PC-9 (cell line): ENCODE data around the gene F12. TPM values are rescaled to one million over a fixed set of nuclear protein-coding genes. Genes with fewer than 3 reads are reported as not detected.

ENCODE experiments used
- BruUV-seq: library from RNA; stranded (reverse); fragments of 400-500 nt; replicated peaks from 2 replicates; lab custom pipeline; 2021; lab: Mats Ljungman, UMichigan
- CTCF ChIA-PET: fragments of 300-600 bp; sonication (Branson Sonifier 250); formaldehyde crosslinking; loops from one replicate; lab custom pipeline; 2022; ENCODE audit warnings: antibody characterized with exemption; lab: Charles Lee
- POLR2A ChIA-PET: fragments of 300-600 bp; sonication (Branson Sonifier 250); formaldehyde crosslinking; loops from one replicate; lab custom pipeline; 2022; ENCODE audit warnings: antibody characterized with exemption; ENCODE audit not compliant: unreplicated experiment; lab: Charles Lee
- DNase-seq, 2 experiments: peaks; one replicate each; pipeline versions ENCODE4 v3.0.0 to v3.0.0-alpha.2; 2015 to 2022; ENCODE audit warnings: mixed read lengths in 1 of 2
- H2AFZ ChIP-seq: fragments of 200-600 bp; sonication (generic); 2 replicates; pipeline ENCODE4 v1.8.1; 2017; ENCODE audit warnings: antibody characterized with exemption
- H3F3A ChIP-seq: fragments of 200-600 bp; sonication (generic); 2 replicates; pipeline ENCODE4 v1.8.1; 2017; ENCODE audit warnings: antibody characterized with exemption, mild to moderate bottlenecking, low read depth; ENCODE audit not compliant: insufficient read depth
- H3K27ac ChIP-seq: fragments of 200-600 bp; sonication (generic); 2 replicates; pipeline ENCODE4 v1.6.1; 2016; ENCODE audit warnings: mixed run types
- H3K27me3 ChIP-seq: fragments of 200-600 bp; sonication (generic); 2 replicates; pipeline ENCODE4 v1.6.1; 2016; ENCODE audit warnings: low read depth, mixed run types; ENCODE audit not compliant: insufficient read depth
- H3K36me3 ChIP-seq: fragments of 200-600 bp; sonication (generic); 2 replicates; pipeline ENCODE4 v1.6.1; 2016; ENCODE audit warnings: low read depth, mixed run types
- H3K4me1 ChIP-seq: fragments of 200-600 bp; sonication (generic); replicated peaks from 2 replicates; pipeline ENCODE4 v1.6.1; 2016; ENCODE audit warnings: mixed run types; ENCODE audit not compliant: insufficient read depth
- H3K4me2 ChIP-seq: fragments of 200-600 bp; sonication (generic); 2 replicates; pipeline ENCODE4 v1.6.1; 2017; ENCODE audit warnings: mixed run types
- H3K4me3 ChIP-seq: fragments of 200-600 bp; sonication (generic); 2 replicates; pipeline ENCODE4 v1.6.1; 2016; ENCODE audit warnings: mixed run types
- H3K79me2 ChIP-seq: fragments of 200-600 bp; sonication (generic); 2 replicates; pipeline ENCODE4 v1.6.1; 2017; ENCODE audit warnings: low read depth, mixed run types
- H3K9me2 ChIP-seq: fragments of 200-600 bp; sonication (generic); 2 replicates; pipeline ENCODE4 v1.8.1; 2017; ENCODE audit warnings: mild to moderate bottlenecking; ENCODE audit not compliant: insufficient read depth
- H3K9me3 ChIP-seq: fragments of 200-600 bp; sonication (generic); 2 replicates; pipeline ENCODE4 v1.8.1; 2016; ENCODE audit warnings: low read depth; ENCODE audit not compliant: insufficient read depth
- H4K20me1 ChIP-seq: fragments of 200-600 bp; sonication (generic); 2 replicates; pipeline ENCODE4 v1.8.1; 2017; ENCODE audit not compliant: insufficient read depth
- CTCF ChIP-seq: fragments of 200-600 bp; sonication (generic); conservative IDR thresholded peaks from 2 replicates; pipeline ENCODE4 v1.6.1; 2017; ENCODE audit warnings: mixed run types, antibody characterized with exemption, mild to moderate bottlenecking, moderate library complexity
- EZH2 ChIP-seq: fragments of 200-600 bp; sonication (generic); IDR thresholded peaks from 2 replicates; pipeline ENCODE4 v1.8.0; 2017; ENCODE audit warnings: antibody characterized with exemption, low read depth
- intact Hi-C: fragments of 100-400 bp; cut with micrococcal nuclease; formaldehyde crosslinking; loops from one replicate; pipeline ENCODE4 v1.10.0; 2022; ENCODE audit not compliant: unreplicated experiment
- total RNA-seq: library from RNA; stranded (reverse); gene quantifications from 2 replicates; pipeline ENCODE4 v1.2.3, GENCODE V29; 2021

F12 gene
- total RNA-seq, 1 experiment from 2014 or later: 14.5 TPM

GRCh38 chr5:177435847-177436536 lies 26.6 kb upstream of the F12 start:
- Histone ChIP-seq H3K4me1 (no peaks in the 10 kb centered on the region), H4K20me1 (peaks cover 6% of the 10 kb centered on the region; the same call in 1 of the 2 replicates), H3K27me3 (no peaks in the 10 kb centered on the region), H3K79me2 (no peaks in the 10 kb centered on the region), H3K9me2 (no peaks in the 10 kb centered on the region), H3F3A (peaks cover 47% of the 10 kb centered on the region), H3K9me3 (no peaks in the 10 kb centered on the region), H3K27ac (no peak overlapping the region), H3K4me3 (no peak overlapping the region), H3K36me3 (no peaks in the 10 kb centered on the region; the same call in 1 of the 2 replicates), H3K4me2 (no peak overlapping the region), H2AFZ (no peak overlapping the region)
- intact Hi-C loops: no loop called here
- ChIA-PET POLR2A (no interaction called here), CTCF (no interaction called here)
- TF ChIP-seq CTCF: no peak
- no peak for TF ChIP-seq EZH2
- no peak for DNase-seq
- BruUV-seq: no TSS peak

GRCh38 chr5:177434942-177435738 lies 25.8 kb upstream of the F12 start:
- H3K36me3 ChIP-seq: no peaks in the 10 kb centered on the region
- H3K4me1 ChIP-seq: no peaks in the 10 kb centered on the region
- DNase-seq: no peak
- H3K27ac ChIP-seq: no peak overlapping the region
- BruUV-seq: no TSS peak
- H3K9me2 ChIP-seq: no peaks in the 10 kb centered on the region
- ChIA-PET CTCF (no interaction called here), POLR2A (no interaction called here)
- TF ChIP-seq EZH2 (no peak), CTCF (no peak)
- intact Hi-C loops: no loop called here
- H3K9me3 ChIP-seq: no peaks in the 10 kb centered on the region
- 0 out of 2 replicates have a peak, but pooled peaks cover under 1% of the 10 kb centered on the region for H3K79me2 ChIP-seq
- peaks cover 8% of the 10 kb centered on the region; the same call in 1 of the 2 replicates for H4K20me1 ChIP-seq
- no peak overlapping the region for H2AFZ ChIP-seq
- no peak overlapping the region for H3K4me3 ChIP-seq
- H3K27me3 ChIP-seq: no peaks in the 10 kb centered on the region
- H3K4me2 ChIP-seq: no peak overlapping the region
- H3F3A ChIP-seq: peaks cover 42% of the 10 kb centered on the region

GRCh38 chr5:177434437-177434836 lies 25.1 kb upstream of the F12 start:
- Histone ChIP-seq H3K4me2 (no peak overlapping the region), H3K9me2 (no peaks in the 10 kb centered on the region), H3K4me1 (no peaks in the 10 kb centered on the region), H4K20me1 (peaks cover 15% of the 10 kb centered on the region; the same call in 1 of the 2 replicates), H3F3A (peaks cover 37% of the 10 kb centered on the region), H3K9me3 (no peaks in the 10 kb centered on the region), H3K36me3 (no peaks in the 10 kb centered on the region), H3K27me3 (no peaks in the 10 kb centered on the region), H2AFZ (no peak overlapping the region), H3K27ac (no peak overlapping the region), H3K79me2 (peaks cover 7% of the 10 kb centered on the region), H3K4me3 (no peak overlapping the region)
- POLR2A ChIA-PET: no interaction called here
- no TSS peak for BruUV-seq
- DNase-seq: no peak
- no peak for TF ChIP-seq EZH2
- TF ChIP-seq CTCF: no peak
- CTCF ChIA-PET: no interaction called here
- intact Hi-C loops: no loop called here
